ENCODE results near the gene CSF1.

- no peak for TF ChIP-seq CTCF (IDR thresholded peaks at IDR 0.05 in 2 of 3, conservative IDR thresholded peaks at IDR 0.05 in 1 of 3; ENCODE audit: borderline replicate concordance in 1 of 3, insufficient read depth in 1 of 3, low read depth in 2 of 3, low read length in 2 of 3)
- no peak for TF ChIP-seq ZBTB33 (IDR thresholded peaks at IDR 0.05; ENCODE audit: extremely low read depth, insufficient replicate concordance, low read length)
- TF ChIP-seq POLR2AphosphoS5 (IDR thresholded peaks at IDR 0.05; ENCODE audit: low read depth, low read length): no peak
These were observed 46.4 kb upstream of the CSF1 start for GRCh38 chr1:109864047-109864822.
